Fibroblast of skin of left biceps (primary cell): Measurements from ENCODE around the gene CRTC2.

Experiments
- DNase-seq, 2 experiments: peaks; one replicate each; pipeline ENCODE4 v3.0.0-alpha.2; 2013; ENCODE audit warnings: low read depth in 2 of 2

Gene CRTC2

DNA sequence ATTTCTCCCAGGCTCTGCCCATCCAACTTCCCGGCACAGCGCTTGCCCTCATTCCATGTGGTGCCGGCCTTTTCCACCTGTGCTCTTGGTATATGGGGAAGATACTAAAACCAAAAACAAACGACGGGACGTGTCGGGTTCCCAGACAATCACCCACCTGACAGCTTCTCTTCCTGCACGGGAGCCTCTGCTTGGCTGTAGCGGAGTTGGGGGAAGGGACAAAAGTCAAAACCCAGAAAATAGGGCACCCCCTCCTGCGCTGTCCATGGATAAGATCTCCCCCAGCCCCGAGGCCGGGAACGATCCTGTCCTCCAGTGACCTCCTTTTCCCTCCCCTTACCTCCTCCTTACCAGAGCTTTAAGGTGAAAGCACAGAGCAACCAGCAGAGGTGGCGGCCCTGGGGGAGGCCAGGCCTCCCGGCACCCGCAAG, 18.4 kb upstream of the CRTC2 start:
- DNase-seq = no peak

DNA sequence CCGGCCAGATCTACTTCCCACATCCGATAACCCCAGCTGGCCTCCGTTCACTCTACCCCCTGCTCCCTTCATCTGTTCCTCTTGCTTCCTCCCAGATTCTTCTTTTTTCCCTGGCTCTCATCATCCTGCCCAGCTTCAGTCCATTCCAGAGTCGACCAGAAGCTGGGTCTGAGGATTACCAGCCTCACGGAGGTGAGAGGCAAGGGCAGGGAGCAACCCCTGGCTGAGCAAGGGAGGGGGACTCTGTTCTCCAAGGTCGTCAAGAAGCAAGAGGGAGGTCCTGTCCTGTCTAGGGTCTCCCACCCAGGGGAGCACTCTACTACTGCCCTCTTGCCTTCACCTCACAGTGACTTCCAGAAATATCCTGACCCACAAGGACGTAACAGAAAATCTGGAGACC, 15.1 kb upstream of the CRTC2 start:
- no peak for DNase-seq

DNA sequence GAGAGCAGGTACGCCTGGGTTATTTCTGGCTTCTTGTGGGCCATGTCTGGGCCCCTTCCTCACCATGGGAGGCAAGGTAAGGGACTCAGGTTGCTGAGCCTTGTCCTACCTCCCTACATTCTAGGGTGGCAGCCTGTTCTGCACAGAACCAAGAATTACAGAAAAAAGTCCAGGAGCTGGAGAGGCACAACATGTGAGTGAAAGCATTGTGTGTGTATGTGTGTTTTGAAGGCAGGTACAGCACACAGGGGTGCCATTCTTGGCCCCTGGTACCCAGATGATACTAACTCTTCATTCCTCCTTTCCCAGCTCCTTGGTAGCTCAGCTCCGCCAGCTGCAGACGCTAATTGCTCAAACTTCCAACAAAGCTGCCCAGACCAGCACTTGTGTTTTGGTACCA, 14.7 kb upstream of the CRTC2 start:
- DNase-seq = no peak

DNA sequence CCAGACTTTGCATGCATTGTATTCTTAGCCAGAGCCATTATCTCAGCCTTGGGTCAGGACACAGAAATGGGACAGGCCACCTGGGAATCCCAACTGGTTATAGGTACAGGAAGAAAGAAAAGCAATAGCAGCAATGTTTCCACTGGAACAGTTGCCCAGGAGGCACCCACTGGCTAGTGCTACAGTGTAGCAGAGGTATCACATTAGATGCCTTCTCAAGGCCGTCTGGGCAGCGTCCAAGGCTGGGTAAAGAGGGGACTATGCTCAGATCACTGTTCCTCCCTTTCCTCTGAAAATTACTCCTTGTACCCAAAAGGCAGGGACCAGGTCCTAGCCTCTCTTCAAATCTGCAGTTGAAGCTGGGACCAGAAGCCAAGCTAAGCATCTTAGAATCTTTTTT, 11.9 kb upstream of the CRTC2 start:
- DNase-seq = no peak

DNA sequence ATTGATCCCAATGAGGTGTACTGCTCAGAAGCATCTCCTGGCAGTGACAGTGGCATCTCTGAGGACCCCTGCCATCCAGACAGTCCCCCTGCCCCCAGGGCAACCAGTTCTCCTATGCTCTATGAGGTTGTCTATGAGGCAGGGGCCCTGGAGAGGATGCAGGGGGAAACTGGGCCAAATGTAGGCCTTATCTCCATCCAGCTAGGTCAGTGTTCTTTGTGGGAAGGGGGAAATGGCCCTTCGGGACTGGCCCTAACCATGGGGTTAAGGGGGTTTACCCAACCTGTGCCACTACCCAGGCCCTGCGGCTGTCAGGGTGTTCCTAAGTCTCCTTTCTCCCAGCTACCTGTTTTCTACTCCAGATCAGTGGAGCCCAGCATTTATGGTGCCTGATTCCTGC, 10.6 kb upstream of the CRTC2 start:
- no peak for DNase-seq

DNA sequence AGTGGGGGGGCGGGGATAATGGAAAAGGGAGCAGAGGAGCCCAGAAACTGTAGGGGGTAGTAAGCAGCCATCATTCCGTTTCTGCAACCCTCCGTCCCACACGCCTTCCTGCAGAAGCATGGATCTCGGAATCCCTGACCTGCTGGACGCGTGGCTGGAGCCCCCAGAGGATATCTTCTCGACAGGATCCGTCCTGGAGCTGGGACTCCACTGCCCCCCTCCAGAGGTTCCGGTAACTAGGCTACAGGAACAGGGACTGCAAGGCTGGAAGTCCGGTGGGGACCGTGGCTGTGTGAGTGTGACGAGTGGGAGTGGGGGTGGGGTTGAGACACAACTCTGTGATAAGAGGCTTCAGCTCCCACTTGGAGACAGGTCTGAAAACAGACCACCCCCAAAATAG, 10.0 kb upstream of the CRTC2 start:
- no peak for DNase-seq

DNA sequence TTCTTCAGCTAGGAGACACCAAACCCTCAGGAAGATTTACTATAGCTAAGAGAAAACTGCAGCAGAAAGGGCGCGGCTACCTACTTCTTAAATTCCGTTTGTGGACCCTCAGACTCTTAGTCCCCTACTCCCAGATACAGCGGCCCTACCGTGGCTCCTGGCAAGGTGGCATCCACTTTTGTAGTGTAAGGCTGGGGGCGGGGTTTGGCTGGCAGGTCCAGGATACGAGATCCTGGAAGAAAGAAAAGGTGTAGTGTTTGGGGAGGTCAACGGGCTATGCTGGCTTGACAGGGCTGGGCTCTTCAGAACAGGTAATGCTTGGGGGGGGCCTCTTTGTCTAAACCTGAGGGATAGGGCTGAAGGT, 9.6 kb upstream of the CRTC2 start:
- no peak for DNase-seq

DNA sequence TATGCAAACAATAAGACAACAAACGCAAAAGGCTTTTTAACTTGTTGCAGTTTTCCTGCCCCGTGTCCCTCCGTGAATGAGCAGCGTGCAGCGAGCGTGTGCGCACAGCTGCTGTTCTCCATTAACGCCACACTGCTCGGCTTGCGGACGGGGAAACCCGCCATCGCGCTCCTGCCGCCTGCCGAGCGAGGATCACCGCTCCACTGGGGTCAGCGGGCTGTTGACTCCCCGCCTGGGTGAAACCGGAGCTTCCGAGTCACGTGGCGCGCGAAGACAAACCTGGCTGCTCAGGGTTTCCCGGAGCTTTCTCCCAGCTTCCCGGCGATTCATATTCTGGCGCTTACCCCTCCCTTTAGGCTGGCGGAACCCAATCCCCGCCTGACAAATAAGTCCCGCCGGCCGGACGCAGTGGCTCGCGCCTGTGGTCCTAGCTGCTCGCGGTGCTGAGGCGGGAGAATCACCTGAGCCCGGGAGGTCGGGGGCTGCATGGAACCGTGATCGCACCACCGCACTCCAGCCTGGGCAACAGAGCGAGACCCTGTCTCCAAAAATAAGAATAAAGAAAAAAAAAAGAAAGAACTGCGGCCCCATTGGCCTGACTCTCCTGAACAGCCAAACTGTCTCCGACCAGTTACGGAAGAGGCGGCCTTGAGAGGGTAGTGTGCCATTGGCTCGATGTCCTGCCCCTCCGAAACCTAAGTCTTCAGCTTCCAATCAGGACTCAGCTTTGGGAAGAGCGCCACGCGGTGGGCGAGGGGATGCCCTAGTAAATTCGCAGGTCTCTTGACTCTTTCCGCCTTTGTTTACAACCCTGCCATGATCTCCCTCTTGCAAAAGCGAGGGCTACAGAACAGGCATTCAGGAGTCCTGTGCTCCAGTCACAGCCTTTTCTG, 8.9 kb upstream of the CRTC2 start, which contains the start of gene CREB3L4:
TSS of gene CREB3L4 (plus strand) at position 796 of the 893 bp plus-strand sequence. CDS start 624 bp downstream, outside the sequence.
- peak; percentile 92 to 93 for DNase-seq

DNA sequence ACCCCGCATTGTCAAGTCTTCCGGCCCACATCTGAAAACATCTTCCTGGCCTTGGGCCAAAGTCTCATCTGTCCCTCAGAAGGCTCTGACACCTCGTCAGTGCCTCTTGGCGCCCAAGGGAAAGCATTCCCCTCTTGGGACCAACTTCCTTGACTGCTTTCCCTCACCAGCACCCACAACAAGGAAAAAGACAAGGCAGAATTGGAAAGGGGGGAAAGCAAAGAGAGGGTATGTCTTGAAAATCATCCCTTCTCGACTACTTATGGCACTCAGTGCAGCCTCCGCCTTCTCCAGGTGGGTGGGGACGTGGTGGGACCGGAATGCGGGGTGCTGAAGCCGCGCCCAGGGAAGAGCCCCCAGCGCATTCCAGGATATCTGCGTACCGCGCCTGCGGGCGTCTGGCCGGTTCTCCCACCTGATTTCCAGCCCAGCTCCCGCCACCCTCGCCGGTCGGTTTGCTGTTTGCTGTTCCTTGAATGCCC, 5.5 kb upstream of the CRTC2 start:
- no peak for DNase-seq

DNA sequence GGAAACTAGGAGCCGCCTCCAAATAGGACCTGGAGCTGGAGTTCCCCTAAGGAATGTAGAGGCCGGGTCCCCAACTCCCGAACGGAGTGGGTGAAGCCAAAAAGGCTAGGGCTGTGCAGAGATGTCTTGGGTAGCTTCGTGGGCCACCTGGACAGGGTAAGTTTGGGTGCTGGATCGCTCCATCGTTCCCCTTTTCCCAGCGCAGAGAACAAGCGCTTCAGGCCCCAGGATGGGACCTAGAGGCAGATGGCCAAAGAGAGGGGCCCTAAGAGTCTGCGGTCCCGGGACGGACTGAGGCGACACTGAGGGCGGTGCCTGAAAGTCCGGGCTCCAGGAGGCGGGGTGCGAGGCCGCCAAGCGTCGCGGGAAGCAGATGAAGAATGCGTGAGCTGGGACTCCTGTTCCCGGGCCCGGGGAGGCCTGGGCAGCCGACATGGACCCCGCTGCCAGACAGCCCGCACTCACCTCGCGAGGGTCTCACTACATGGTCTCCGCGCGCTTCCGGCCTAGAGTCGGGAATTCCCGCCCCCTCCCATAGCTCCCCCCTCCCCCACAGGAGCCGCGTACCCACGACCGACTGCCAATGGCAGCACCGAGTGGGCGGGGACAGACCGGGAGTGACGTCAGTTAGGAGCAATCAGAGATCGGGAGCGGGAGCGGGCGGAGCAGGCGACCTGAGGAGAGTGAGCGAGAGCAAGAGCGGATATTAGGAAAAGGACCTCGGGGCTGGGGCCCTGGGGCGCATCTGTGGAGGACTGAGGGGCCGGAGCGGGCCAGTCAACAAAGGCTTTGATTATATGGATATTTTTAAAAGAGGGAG, 4.8 kb upstream of the CRTC2 start, which contains the start of gene SLC39A1:
TSS of gene SLC39A1 (minus strand) at position 508 of the 820 bp plus-strand sequence. CDS start 822 bp downstream, outside the sequence.
- peak; percentile 85 to 86 for DNase-seq

DNA sequence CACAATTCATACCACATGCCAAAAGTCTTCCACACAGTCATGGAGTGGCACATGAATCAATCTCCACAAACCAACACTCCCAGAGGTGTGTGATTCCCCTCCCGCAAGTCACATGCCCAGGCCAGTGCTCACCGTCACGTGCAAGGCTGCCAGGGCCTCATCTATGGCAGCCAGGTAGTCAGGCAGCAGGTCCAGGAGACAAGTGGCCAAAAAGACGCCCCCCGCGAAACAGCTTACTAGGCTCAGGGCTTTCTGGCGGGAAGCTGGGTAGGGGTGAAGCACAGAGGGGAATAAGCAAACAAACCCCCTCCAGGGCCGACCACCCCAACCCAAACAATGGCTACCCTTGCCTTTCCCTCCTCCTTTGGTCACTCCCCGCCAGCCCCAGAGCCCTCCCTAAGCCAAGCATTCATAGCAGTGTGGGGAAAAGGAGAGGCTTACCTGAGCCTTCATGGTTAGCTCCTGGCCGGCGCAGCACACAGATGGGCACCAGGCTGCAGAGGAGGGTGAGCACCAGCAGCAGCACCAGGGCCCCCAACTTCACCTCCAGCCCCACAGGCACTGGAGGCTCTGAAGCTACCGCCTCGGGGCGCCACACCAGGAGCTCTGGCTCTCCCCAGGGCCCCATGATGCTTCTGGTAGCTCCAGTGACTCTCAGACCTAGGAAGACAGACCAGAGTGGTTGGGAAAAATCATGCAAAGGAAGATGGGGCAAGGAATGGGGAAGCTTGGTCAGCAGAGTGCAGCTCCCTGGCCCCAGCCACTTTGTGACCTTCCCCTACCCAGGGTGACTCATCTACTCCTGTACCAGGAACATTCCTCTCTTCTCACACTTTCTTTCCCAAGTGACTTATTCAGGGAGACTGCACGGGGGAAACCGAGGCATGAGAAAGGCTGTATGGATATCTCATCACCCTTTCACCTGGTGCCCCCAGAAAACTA, 3.9 kb upstream of the CRTC2 start:
- no peak for DNase-seq

DNA sequence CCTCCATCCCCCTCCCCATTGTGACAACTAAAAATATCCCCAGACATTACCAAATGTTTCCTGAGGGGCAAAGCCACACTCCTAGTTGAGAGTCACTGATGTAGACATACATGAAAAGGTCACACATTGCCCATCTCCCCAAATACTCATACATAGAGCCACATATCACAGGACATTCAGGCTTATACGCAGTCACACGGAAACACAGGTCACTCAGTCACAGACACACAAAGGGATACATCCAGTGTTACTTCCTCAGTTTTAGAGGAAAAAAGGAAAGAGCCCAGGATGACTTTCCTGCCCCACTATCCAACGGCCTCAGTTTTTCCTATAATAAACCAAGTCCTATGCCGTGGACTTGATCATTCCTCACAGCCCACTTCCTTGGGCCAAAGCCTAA, 3.0 kb upstream of the CRTC2 start:
- no peak for DNase-seq

DNA sequence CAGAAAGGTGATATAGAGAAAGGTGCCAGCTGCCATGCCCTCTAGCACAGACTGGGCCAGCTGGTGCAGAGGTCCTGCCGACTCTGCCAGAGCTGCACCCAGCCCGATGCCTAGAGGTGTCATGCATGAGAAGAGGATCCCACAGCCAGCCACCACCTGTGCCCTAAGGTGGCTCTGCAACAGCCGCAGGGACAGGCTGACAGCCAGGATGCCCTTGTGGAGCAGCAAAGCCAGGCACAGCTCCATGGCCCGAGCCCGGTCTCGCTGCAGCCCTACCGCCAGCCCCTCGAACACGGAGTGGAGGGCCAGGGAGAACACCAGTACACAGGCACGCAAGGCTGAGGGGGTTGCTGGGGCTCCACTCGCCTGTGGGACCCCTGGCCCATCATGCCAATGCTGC, 1.8 kb upstream of the CRTC2 start:
- no peak for DNase-seq

DNA sequence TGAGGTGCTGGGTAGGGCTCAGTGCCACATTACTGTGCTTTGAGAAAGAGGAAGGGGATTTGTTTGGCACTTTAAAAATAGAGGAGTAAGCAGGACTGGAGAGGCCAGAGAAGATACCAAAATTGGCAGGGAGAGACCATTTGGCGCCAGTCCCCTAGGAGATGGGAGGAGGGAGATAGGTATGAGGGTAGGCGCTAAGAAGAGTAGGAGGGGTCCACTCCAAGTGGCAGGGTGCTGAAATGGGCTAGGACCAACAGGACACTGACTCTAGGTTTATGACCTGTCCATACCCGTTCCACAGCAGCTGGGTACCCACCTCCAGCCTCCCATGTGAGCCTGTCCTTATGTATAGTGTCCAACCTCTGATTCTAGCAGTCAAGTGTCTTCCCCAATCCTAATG, 1.0 kb upstream of the CRTC2 start:
- no peak for DNase-seq

DNA sequence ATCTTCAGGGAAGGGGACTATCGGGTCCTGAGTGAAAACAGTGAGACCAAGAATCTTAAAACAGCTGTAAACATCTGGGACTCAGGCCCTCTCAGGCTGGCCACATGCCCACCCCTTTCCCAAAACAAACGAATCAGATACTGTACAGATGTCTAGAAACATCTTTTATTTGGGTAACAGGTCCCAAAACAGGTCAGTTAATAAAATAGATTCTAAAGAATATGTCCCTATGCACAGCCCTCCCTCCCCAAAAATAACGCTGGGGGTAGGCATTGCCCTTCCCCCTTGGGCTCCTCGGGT, 499 bp upstream of the CRTC2 start:
- DNase-seq = no peak

DNA sequence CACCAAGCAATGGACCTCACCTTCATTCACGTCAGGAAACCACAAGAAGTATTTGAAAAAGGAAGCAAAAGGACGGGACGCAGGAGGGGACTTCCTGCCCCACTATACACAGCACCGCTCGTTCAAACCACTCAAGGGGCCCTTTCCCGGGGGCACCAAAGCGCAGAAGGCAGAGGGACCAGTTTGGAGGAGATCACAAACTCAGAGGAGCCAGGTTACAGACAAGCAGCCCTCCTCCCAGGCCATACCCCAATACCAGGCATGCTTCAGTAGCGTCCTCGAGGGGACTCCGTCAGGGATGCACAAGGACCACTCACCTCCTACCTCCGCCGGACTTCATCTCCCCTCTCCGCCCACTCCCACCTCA, 685 bp downstream of the CRTC2 start:
- no peak for DNase-seq

DNA sequence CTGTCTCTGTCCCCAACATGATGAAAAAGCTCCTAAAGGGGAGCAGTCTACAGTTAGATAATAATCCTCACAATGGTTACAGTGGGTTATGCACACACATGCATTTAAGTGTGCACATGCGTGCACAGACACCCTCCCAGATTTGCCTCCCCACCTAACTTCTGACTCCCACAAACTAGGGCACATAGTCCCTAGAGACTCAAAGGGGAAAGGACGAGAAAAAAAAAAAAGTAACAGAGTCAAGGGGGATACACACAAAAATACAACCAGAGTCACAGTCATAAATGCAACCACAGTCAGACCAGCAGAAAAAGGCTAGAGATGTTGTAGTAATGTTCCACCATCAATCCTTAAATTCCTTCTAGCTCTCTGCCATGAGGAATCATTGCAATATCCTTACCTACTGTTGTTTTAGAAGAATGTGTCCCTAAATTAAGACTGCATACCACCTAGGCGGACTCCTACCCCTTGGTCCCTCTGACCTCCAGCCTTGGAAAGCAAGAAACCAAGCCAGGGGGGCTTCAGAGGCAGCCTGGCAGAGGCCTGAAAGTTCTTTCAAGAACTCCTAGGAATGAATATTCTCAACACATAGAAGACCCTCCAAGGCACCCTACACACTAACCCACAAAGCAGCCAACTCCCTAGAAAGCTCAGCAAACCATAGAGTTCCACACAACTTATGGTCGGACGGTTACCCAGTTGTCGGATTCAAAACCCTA, 1.3 kb downstream of the CRTC2 start:
- no peak for DNase-seq

DNA sequence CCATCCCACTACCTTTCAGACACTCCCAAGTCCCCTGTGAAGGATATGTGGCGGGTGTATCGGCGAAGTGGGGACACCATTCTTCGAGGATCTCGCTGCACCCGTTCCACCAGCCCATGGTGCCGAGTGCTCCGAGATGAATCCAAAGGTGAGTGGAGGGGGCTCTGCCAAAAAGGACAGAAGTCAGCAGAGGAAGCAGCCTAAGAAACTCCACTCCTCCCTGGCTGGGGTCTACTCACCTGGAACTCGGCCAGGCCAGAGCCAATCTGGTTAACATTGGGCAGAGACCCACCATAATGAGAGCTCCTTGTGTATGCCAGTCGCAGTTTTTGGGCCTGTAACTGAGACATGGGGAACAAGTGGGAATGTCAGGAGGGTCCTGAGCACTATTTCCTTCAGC, 3.6 kb downstream of the CRTC2 start:
- no peak for DNase-seq

DNA sequence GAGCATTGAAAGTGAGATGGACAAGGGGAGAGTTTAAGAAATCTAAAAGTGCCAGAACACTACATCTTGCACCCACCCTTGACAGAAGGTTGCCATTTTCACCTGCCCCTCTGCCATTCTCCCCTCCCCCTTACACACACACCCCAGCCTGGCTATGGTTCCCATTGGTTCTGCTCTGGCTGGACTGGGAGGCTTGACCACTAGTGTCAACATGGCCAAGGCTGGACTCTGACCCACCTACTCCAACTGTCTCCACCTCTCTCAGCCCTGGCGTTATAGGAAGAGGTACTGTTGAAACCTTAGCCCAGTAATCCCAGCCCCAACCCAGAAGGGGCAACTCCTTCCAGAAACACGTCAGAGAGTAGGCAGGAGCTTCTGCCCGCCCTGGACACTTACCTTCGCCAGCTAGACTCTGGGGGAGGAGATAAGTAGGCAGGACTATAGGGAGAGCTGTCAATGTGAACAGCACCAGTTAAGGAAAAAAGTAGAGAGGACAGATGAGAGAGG, 4.5 kb downstream of the CRTC2 start:
- DNase-seq = no peak

DNA sequence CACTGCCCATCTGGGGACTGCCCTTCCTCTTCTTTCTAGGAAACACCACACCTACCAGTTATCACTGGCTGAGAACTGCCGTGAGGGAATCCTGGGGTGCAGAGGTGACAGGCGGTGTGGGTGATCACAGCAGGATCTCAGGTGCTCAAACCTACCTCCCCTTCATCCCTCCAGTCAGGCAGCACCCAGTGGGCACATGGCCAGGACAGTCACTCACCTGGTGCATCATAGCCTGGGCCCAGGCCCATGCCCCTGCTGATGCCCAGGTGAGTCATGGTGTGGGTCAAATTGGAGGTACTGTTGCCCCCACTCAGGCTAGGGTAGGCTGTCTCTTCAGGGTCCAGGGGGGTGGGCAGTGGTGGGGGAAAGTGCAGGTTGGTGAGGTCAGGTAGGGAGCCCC, 6.6 kb downstream of the CRTC2 start:
- no peak for DNase-seq

DNA sequence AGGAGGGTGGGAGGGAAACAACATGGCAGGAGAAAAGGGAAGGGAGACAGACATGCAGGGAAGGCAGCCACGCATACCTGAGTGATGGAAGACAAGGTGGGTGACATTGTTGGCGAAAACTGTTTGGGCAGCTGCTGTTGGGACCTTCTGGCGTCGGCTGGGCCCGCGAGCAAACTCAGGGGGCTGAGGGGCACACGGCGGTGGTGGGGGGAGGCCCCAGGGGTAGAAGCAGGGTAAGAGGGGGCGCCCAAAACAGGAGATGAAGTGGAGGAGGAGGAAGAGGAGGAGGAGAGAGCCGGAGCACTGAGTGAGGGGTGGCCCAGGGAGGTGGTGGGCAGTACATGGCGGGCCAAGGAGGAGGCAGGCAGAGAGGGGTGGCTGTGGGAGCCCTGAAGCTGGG, 7.2 kb downstream of the CRTC2 start:
- DNase-seq = no peak
